Upper lobe of left lung (tissue), 4 donors: Measurements from ENCODE around the gene MIF.

ENCODE experiments used
- CTCF ChIP-seq, 6 experiments: fragments of 450-650 bp in 4 of 6; fragments of 200-600 bp in 2 of 6; sonication (generic) in 2 of 6; IDR thresholded peaks; one replicate each; pipeline ENCODE4 v1.5.1; 2016 to 2019; ENCODE audit warnings: antibody characterized with exemption in 6 of 6
- POLR2A ChIP-seq, 4 donors: fragments of 450-650 bp; IDR thresholded peaks; one replicate each; pipeline ENCODE4 v1.5.1; 2016 to 2017; ENCODE audit warnings: antibody characterized with exemption in 4 of 4, mild to moderate bottlenecking in 2 of 4

GRCh38 chr22:23913661-23914353 is 19.6 kb downstream of the MIF start:
- TF ChIP-seq POLR2A (IDR thresholded peaks at IDR 0.05) (peak in 3 of 4 donors; percentile 61 to 87 (median 70)), CTCF (IDR thresholded peaks at IDR 0.05) (peak in 2 of 6 experiments; percentile 18 to 31)
